H1 (cell line): ENCODE measurements around the gene APOBEC3F. TPM values are rescaled to one million over a fixed set of nuclear protein-coding genes. Genes with fewer than 3 reads are reported as not detected.

Source experiments
- CTCF ChIA-PET: fragments of 300-600 bp; sonication (Branson Sonifier 250); formaldehyde crosslinking; loops from one replicate; lab custom pipeline; 2021; ENCODE audit not compliant: partially characterized antibody; lab: Charles Lee
- POLR2A ChIA-PET: fragments of 300-600 bp; sonication (Branson Sonifier 250); formaldehyde crosslinking; loops from one replicate; lab custom pipeline; 2021; ENCODE audit warnings: inconsistent platforms; ENCODE audit not compliant: partially characterized antibody; lab: Charles Lee
- DNase-seq, 2 experiments: peaks; one replicate each; pipeline versions ENCODE4 v3.0.0 to v3.0.0-alpha.2; 2010 to 2022; ENCODE audit warnings: low spot score in 2 of 2, low read depth in 1 of 2, mixed read lengths in 1 of 2
- FAIRE-seq: peaks from 2 replicates; lab custom pipeline; 2011; peaks lifted over from hg19 to GRCh38; lab: Jason Lieb, UNC
- H2AFZ ChIP-seq: 2 replicates; pipeline ENCODE4 v1.8.1; 2012; ENCODE audit warnings: low read length, inconsistent platforms
- H2AK5ac ChIP-seq: 2 replicates; pipeline ENCODE4 v1.6.1; 2013; ENCODE audit warnings: low read depth, low read length
- H2BK120ac ChIP-seq: replicated peaks from 2 replicates; pipeline ENCODE3; 2013; ENCODE audit warnings: low read depth, low read length, inconsistent platforms
- H2BK12ac ChIP-seq: 2 replicates; pipeline ENCODE4 v1.6.1; 2013; ENCODE audit warnings: low read depth, low read length
- H2BK15ac ChIP-seq: 2 replicates; pipeline ENCODE4 v1.6.1; 2013; ENCODE audit warnings: low read length
- H2BK20ac ChIP-seq: 2 replicates; pipeline ENCODE4 v1.6.1; 2013; ENCODE audit warnings: low read length
- H2BK5ac ChIP-seq: 2 replicates; pipeline ENCODE4 v1.6.1; 2013; ENCODE audit warnings: low read depth, low read length
- H3K14ac ChIP-seq: 2 replicates; pipeline ENCODE4 v1.6.1; 2013; ENCODE audit warnings: inconsistent platforms; ENCODE audit not compliant: insufficient read length
- H3K18ac ChIP-seq: 2 replicates; pipeline ENCODE4 v1.6.1; 2013; ENCODE audit warnings: low read length; ENCODE audit errors: extremely low read depth
- H3K23ac ChIP-seq: 2 replicates; pipeline ENCODE4 v1.6.1; 2013; ENCODE audit warnings: inconsistent platforms; ENCODE audit not compliant: insufficient read length
- H3K23me2 ChIP-seq: 2 replicates; pipeline ENCODE4 v1.6.1; 2013; ENCODE audit warnings: low read depth, low read length
- H3K27ac ChIP-seq: 2 replicates; pipeline ENCODE4 v1.6.1; 2011; ENCODE audit warnings: low read depth, low read length, inconsistent platforms
- H3K27me3 ChIP-seq, 4 experiments: replicated peaks in 1 of 4; 1 replicate in 1 of 4; 2 replicates in 3 of 4; pipeline versions ENCODE4 v1.6.1 to v1.8.1; 2011 to 2013; ENCODE audit warnings: low read length in 3 of 4, mild to moderate bottlenecking in 3 of 4, inconsistent platforms in 2 of 4, mixed read lengths in 2 of 4, moderate library complexity in 1 of 4; ENCODE audit not compliant: control insufficient read depth in 3 of 4, insufficient read depth in 3 of 4; ENCODE audit errors: extremely low read depth in 1 of 4
- H3K36me3 ChIP-seq, 4 experiments: 2 replicates each; pipeline versions ENCODE4 v1.6.1 to v1.8.1; 2011 to 2013; ENCODE audit warnings: mild to moderate bottlenecking in 4 of 4, low read length in 3 of 4, moderate library complexity in 2 of 4, control low read depth in 1 of 4, inconsistent platforms in 1 of 4; ENCODE audit not compliant: insufficient read depth in 4 of 4, control insufficient read depth in 2 of 4
- H3K4ac ChIP-seq: replicated peaks from 2 replicates; pipeline ENCODE3; 2013; ENCODE audit warnings: low read length, low read depth, mixed read lengths, inconsistent platforms; ENCODE audit not compliant: insufficient read length
- H3K4me1 ChIP-seq, 4 experiments: replicated peaks in 1 of 4; 1 replicate in 1 of 4; 2 replicates in 3 of 4; pipeline versions ENCODE4 v1.6.1 to v1.8.1; 2011 to 2013; ENCODE audit warnings: low read length in 3 of 4, inconsistent platforms in 2 of 4, mixed read lengths in 1 of 4; ENCODE audit not compliant: insufficient read depth in 4 of 4, control insufficient read depth in 3 of 4
- H3K4me2 ChIP-seq, 2 experiments: 2 replicates each; pipeline versions ENCODE4 v1.6.1 to v1.8.1; 2011 to 2013; ENCODE audit warnings: low read depth in 2 of 2, low read length in 2 of 2, control low read depth in 1 of 2, inconsistent platforms in 1 of 2, mild to moderate bottlenecking in 1 of 2; ENCODE audit not compliant: insufficient read depth in 1 of 2
- H3K4me3 ChIP-seq, 4 experiments: fragments of 200-600, 300-600 bp in 1 of 4; sonication (generic), shearing (Covaris generic), sonication (Bioruptor Twin) in 1 of 4; 2 replicates each; pipeline versions ENCODE4 v1.5.1 to v1.8.1; 2011 to 2016; ENCODE audit warnings: low read length in 4 of 4, low read depth in 3 of 4, control low read depth in 2 of 4, inconsistent platforms in 2 of 4, mild to moderate bottlenecking in 2 of 4, mixed read lengths in 1 of 4, moderate library complexity in 1 of 4; ENCODE audit not compliant: insufficient read depth in 2 of 4; ENCODE audit errors: extremely low read depth in 1 of 4
- H3K56ac ChIP-seq: replicated peaks from 2 replicates; pipeline ENCODE3; 2013; ENCODE audit warnings: low read depth, mild to moderate bottlenecking, mixed read lengths, low read length, inconsistent platforms; ENCODE audit not compliant: insufficient read length
- H3K79me1 ChIP-seq: 2 replicates; pipeline ENCODE4 v1.6.1; 2013; ENCODE audit warnings: low read depth, low read length, control low read depth
- H3K79me2 ChIP-seq, 2 experiments: 2 replicates each; pipeline versions ENCODE4 v1.6.1 to v1.8.1; 2012 to 2013; ENCODE audit warnings: low read length in 2 of 2, mild to moderate bottlenecking in 2 of 2, inconsistent platforms in 1 of 2; ENCODE audit not compliant: insufficient read depth in 2 of 2, control insufficient read depth in 1 of 2
- H3K9ac ChIP-seq, 4 experiments: replicated peaks in 1 of 4; 1 replicate in 1 of 4; 2 replicates in 3 of 4; pipeline versions ENCODE4 v1.6.1 to v1.8.1; 2011 to 2013; ENCODE audit warnings: low read depth in 3 of 4, low read length in 3 of 4, control low read depth in 2 of 4, mild to moderate bottlenecking in 2 of 4, moderate library complexity in 2 of 4, inconsistent platforms in 1 of 4; ENCODE audit errors: extremely low read depth in 1 of 4
- H3K9me3 ChIP-seq, 2 experiments: 2 replicates each; pipeline versions ENCODE4 v1.6.1 to v1.8.1; 2012 to 2013; ENCODE audit warnings: mild to moderate bottlenecking in 2 of 2, moderate library complexity in 2 of 2, control low read depth in 1 of 2, inconsistent platforms in 1 of 2, low read depth in 1 of 2, low read length in 1 of 2, mixed read lengths in 1 of 2; ENCODE audit not compliant: insufficient read depth in 2 of 2
- H4K20me1 ChIP-seq, 2 experiments: replicated peaks in 1 of 2; 2 replicates each; pipeline versions ENCODE3 to v1.8.1; 2011 to 2013; ENCODE audit warnings: inconsistent platforms in 2 of 2, low read length in 2 of 2, mild to moderate bottlenecking in 1 of 2; ENCODE audit not compliant: insufficient read depth in 2 of 2, control insufficient read depth in 1 of 2
- H4K5ac ChIP-seq: 2 replicates; pipeline ENCODE4 v1.6.1; 2013; ENCODE audit warnings: low read length, low read depth, mixed read lengths, inconsistent platforms; ENCODE audit not compliant: insufficient read length
- H4K8ac ChIP-seq: 2 replicates; pipeline ENCODE4 v1.8.0; 2013; ENCODE audit warnings: mild to moderate bottlenecking, moderate library complexity, low read length, inconsistent platforms; ENCODE audit not compliant: insufficient read depth; ENCODE audit errors: extremely low read depth
- H4K91ac ChIP-seq: replicated peaks from 2 replicates; pipeline ENCODE3; 2013; ENCODE audit warnings: low read length, mixed read lengths, inconsistent platforms; ENCODE audit not compliant: insufficient read length
- E2F6 ChIP-seq: IDR thresholded peaks from 2 replicates; pipeline ENCODE4 v1.6.1; 2012; ENCODE audit warnings: inconsistent platforms
- SAP30 ChIP-seq: fragments of 300-600 bp; sonication (generic); IDR thresholded peaks from 2 replicates; pipeline ENCODE4 v1.7.1; 2012; ENCODE audit warnings: low read length, moderate library complexity, mild to moderate bottlenecking, inconsistent platforms; ENCODE audit not compliant: insufficient read depth, insufficient replicate concordance
- WGBS, 2 experiments: shearing (Covaris generic) in 1 of 2; methylation state at CpG; one replicate each; pipeline versions ENCODE4 v1.1.6 to v1.1.7; 2013 to 2015; ENCODE audit warnings: low lambda C conversion rate in 2 of 2, mixed read lengths in 2 of 2, inconsistent platforms in 1 of 2, low coverage in 1 of 2, missing lambda C conversion rate in 1 of 2; ENCODE audit not compliant: insufficient replicate concordance in 2 of 2, insufficient coverage in 1 of 2, insufficient read length in 1 of 2; ENCODE audit errors: extremely low coverage in 1 of 2, missing lambda C conversion rate in 1 of 2; 5-methylcytosine and 5-hydroxymethylcytosine counted together
- polyA plus RNA-seq, 7 experiments: library from polyadenylated mRNA; depleted of rRNA in 3 of 7; stranded (reverse) in 5 of 7; unstranded in 2 of 7; fragments of >200 nt in 5 of 7; fragments of 200-250 nt in 2 of 7; gene quantifications; 1 replicate in 5 of 7; 2 replicates in 1 of 7; 4 replicates in 1 of 7; pipeline versions ENCODE4 v1.2.1 to v1.2.3, GENCODE V29; 2011 to 2013; ENCODE audit warnings: missing spikeins in 2 of 7, mixed read lengths in 2 of 7
- total RNA-seq: library from RNA; stranded (reverse); fragmentation: NEBNext Ultra II Directional; extraction: Animal tissue kit (Norgen Biotek cat#: 25700); gene quantifications from 2 replicates; pipeline ENCODE4 v1.2.1, GENCODE V29; 2021

APOBEC3F gene
- total and polyA plus RNA-seq, 2 of the 8 experiments (the other 6 are each of a cell fraction or from before 2014, with no cell fraction given) = 4.0 to 7.3 TPM

GRCh38 chr22:39012533-39013511, 27.8 kb upstream of the APOBEC3F start:
- H3K23me2 ChIP-seq = peaks cover 2% of the 10 kb centered on the region; the same call in 1 of the 2 replicates
- no peak overlapping the region for H3K14ac ChIP-seq
- H3K4ac ChIP-seq = no peak overlapping the region
- ChIA-PET POLR2A (interaction anchor here (1.6 kb wide), 1 partner anchor 307 kb away, joined by 3 read pairs; the partner anchor contains the start of gene RPL3), CTCF (interaction anchor here (0.6 to 1.5 kb wide), 6 partner anchors 26 to 286 kb away, joined by 3 to 4 read pairs (median 3); no protein-coding TSS in a partner anchor)
- H4K91ac ChIP-seq = no peak overlapping the region
- H3K27ac ChIP-seq = no peak overlapping the region
- H2AFZ ChIP-seq = no peak overlapping the region
- no peak overlapping the region for H2BK5ac ChIP-seq
- no peak overlapping the region for H3K23ac ChIP-seq
- H4K20me1 ChIP-seq = no peaks in the 10 kb centered on the region
- H3K4me3 ChIP-seq = no peak overlapping the region
- DNase-seq (no peak), FAIRE-seq (no peak)
- H3K27me3 ChIP-seq = no peaks in the 10 kb centered on the region
- no peak overlapping the region for H3K56ac ChIP-seq
- H3K36me3 ChIP-seq = no peaks in the 10 kb centered on the region
- no peak overlapping the region for H2BK15ac ChIP-seq
- H4K5ac ChIP-seq = no peak overlapping the region
- H2BK20ac ChIP-seq = no peak overlapping the region
- H3K9me3 ChIP-seq = no peaks in the 10 kb centered on the region
- no peak overlapping the region for H3K18ac ChIP-seq
- H2BK12ac ChIP-seq = peak overlapping the region; percentile 81; the same call in 1 of the 2 replicates
- peak overlapping the region; percentile 7; the same call in 1 of the 2 replicates for H2AK5ac ChIP-seq
- H3K4me1 ChIP-seq = peaks cover 2 to 22% (median 11%) of the 10 kb centered on the region in 4 experiments
- H3K79me1 ChIP-seq = no peaks in the 10 kb centered on the region
- H4K8ac ChIP-seq = no peak overlapping the region
- H2BK120ac ChIP-seq = no peak overlapping the region
- H3K9ac ChIP-seq = no peak overlapping the region
- no peaks in the 10 kb centered on the region for H3K79me2 ChIP-seq
- whole genome bisulfite sequencing, 2 experiments = 89% methylated on average over 29 of the region's 29 CpGs; no CpG with 5 or more reads in 1 of the 2 experiments
- H3K4me2 ChIP-seq = no peak overlapping the region
- TF ChIP-seq SAP30 (no peak), E2F6 (no peak)
